Panc1 (cell line): ENCODE data around the gene PPM1K.

ENCODE experiments used
- POLR2AphosphoS5 ChIP-seq: IDR thresholded peaks from 2 replicates; pipeline ENCODE4 v1.6.1; 2012; ENCODE audit warnings: mild to moderate bottlenecking, low read depth, low read length, moderate library complexity
- TF ChIP-seq, protein P1 (sequence below): fragments of 450-650 bp; IDR thresholded peaks from 2 replicates; pipeline ENCODE4 v1.5.1; 2017; ENCODE audit warnings: mild to moderate bottlenecking

DNA sequence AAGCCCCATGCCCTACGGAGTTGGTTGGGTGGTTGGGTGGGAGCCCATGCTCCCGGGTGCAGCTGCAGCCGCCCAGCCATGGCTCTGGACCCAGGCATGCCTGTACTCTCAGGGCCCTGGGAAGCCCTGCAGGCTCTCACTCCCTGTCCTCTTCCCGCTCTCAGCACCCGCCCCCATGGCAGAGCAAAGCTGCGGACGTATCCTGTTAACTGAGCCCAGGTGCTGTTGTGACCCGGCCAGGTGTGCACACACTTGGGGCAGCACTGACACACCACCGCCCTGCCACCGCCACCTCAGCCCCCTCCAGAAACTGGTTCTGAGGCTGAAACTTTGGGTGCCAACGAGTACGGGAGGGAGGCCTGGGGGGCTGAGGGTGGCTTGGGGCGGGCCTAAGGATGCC is 40.3 kb downstream of the PPM1K start:
- TF ChIP-seq, protein P1, sequence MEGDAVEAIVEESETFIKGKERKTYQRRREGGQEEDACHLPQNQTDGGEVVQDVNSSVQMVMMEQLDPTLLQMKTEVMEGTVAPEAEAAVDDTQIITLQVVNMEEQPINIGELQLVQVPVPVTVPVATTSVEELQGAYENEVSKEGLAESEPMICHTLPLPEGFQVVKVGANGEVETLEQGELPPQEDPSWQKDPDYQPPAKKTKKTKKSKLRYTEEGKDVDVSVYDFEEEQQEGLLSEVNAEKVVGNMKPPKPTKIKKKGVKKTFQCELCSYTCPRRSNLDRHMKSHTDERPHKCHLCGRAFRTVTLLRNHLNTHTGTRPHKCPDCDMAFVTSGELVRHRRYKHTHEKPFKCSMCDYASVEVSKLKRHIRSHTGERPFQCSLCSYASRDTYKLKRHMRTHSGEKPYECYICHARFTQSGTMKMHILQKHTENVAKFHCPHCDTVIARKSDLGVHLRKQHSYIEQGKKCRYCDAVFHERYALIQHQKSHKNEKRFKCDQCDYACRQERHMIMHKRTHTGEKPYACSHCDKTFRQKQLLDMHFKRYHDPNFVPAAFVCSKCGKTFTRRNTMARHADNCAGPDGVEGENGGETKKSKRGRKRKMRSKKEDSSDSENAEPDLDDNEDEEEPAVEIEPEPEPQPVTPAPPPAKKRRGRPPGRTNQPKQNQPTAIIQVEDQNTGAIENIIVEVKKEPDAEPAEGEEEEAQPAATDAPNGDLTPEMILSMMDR: no peak
- TF ChIP-seq POLR2AphosphoS5: no peak
